ENCODE data around the gene PACS1.

Gene PACS1

DNA sequence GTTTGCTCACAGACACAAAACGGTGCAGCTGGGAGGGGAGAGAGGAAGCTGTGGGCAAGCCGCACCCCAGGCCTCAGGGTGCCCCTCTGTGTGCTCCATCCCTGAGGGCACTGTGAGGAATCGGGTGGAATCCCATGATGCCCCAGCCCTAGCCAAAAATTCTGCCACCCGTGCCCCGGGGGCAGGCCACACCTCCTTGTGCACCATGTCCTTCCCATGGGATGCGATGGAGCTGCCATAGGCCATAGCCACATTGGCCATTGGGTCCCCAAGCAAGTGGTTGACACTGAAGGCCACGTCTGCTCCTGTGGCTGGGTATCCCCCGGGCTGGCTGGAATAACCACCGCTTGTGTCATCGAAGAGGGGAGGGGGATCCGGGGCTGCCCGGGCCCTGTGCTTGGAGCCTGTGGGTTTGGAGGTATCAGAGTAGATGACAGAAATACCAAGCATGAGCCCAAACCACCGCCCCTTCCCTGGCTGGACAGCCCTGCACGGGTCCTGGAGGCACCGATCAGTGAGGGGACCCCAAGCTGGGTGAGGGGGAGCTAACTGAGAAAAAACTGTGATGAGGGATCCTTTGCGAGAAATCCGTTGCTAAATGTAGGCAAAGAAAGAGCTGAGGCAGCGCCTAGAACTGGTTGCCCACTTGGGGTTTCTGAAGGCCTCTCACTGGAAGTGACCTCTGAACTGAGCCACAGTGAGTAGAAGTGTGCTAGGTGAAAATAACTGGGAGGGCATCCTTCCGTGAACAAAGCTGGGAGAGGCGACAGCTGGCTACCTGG is 218.0 kb downstream of the PACS1 start:
- H3K36me3 ChIP-seq (ENCODE audit: insufficient read depth, low read length): no peaks in the 10 kb centered on the region
- no peaks in the 10 kb centered on the region for H4K20me1 ChIP-seq (ENCODE audit: insufficient read depth, low read length)
- H3K27me3 ChIP-seq (ENCODE audit: insufficient read depth, low read length): no peaks in the 10 kb centered on the region
- no peak overlapping the region for H2AFZ ChIP-seq (ENCODE audit: low read length)
- H3K4me1 ChIP-seq (ENCODE audit: insufficient read depth, low read length, severe bottlenecking): peaks cover 22% of the 10 kb centered on the region
- H3K9me3 ChIP-seq (ENCODE audit: low read length): no peaks in the 10 kb centered on the region
- no peaks in the 10 kb centered on the region for H3K79me2 ChIP-seq (ENCODE audit: insufficient read depth, low read length)
- TF ChIP-seq, protein P1, sequence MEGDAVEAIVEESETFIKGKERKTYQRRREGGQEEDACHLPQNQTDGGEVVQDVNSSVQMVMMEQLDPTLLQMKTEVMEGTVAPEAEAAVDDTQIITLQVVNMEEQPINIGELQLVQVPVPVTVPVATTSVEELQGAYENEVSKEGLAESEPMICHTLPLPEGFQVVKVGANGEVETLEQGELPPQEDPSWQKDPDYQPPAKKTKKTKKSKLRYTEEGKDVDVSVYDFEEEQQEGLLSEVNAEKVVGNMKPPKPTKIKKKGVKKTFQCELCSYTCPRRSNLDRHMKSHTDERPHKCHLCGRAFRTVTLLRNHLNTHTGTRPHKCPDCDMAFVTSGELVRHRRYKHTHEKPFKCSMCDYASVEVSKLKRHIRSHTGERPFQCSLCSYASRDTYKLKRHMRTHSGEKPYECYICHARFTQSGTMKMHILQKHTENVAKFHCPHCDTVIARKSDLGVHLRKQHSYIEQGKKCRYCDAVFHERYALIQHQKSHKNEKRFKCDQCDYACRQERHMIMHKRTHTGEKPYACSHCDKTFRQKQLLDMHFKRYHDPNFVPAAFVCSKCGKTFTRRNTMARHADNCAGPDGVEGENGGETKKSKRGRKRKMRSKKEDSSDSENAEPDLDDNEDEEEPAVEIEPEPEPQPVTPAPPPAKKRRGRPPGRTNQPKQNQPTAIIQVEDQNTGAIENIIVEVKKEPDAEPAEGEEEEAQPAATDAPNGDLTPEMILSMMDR (IDR thresholded peaks at IDR 0.05; ENCODE audit: low read length): no peak
- TF ChIP-seq EZH2 (IDR thresholded peaks at IDR 0.05; ENCODE audit: borderline replicate concordance, low read length): no peak
- H3K4me3 ChIP-seq (ENCODE audit: low read depth, low read length, poor library complexity, severe bottlenecking): peak overlapping the region; percentile 71
- H3K4me2 ChIP-seq (ENCODE audit: low read length): peak overlapping the region; percentile 92
- no peaks in the 10 kb centered on the region for H3F3A ChIP-seq (ENCODE audit: insufficient read depth, low read length)
- peak overlapping the region; percentile 78 for H3K9ac ChIP-seq (ENCODE audit: low read length)
- H3K27ac ChIP-seq (ENCODE audit: low read depth, low read length, poor library complexity, severe bottlenecking): no peak overlapping the region
- no peaks in the 10 kb centered on the region for H3K9me2 ChIP-seq (ENCODE audit: low read depth, low read length)

DNA sequence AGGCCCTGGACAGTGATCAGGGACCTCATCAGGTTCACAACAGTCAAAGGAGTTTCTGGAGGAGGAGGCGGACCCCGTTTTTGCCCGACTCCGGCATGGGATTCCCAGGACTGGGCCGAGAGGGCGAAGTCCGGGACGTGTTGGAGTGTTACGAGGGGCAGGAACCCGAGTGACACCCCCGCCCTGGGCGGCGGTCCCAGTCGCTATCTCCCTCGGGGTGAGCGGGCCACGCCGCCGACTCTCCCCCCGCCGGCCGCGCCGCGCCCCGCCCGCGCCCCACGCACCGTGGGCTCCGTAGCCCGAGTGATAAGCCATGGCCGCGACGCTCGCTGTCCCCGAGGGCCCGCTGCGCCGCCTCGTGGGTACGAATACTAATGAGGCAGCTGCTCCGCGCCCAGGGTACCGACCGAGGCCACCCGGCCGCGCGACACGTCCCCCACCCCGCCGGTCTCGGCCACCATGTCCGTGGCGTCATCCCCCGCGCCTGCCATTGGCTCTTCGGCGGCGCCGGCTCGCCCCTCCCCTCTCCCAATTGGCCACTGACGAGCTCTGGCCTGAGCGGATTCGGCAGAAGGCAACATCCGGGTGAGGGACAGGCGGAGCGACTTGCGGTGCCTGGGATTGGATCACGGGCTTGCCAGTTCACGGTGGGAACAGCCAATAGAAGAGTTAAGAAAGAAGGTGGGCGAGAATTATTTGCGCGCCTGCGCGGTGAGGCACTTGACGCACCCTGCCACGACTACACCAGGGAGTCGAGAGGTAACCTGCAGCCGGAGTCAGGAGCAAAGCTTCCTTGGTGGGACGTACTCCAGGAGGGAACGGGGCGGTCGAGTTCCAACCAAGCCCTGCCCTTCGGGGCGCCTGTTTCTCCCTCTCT is 218.8 kb downstream of the PACS1 start, which contains the start of gene YIF1A:
YIF1A (minus strand) TSS at position 473 of the 877 bp plus-strand sequence; CDS start at position 315, 158 bp downstream.
- no peaks in the 10 kb centered on the region for H3K79me2 ChIP-seq (ENCODE audit: insufficient read depth, low read length)
- TF ChIP-seq EZH2 (IDR thresholded peaks at IDR 0.05; ENCODE audit: borderline replicate concordance, low read length): no peak
- TF ChIP-seq, protein P1 (IDR thresholded peaks at IDR 0.05; ENCODE audit: low read length): no peak; the same call in 1 of the 2 replicates
- no peaks in the 10 kb centered on the region for H3K9me3 ChIP-seq (ENCODE audit: low read length)
- H2AFZ ChIP-seq (ENCODE audit: low read length): no peak within 1 kb of the TSS
- no peak within 1 kb of the TSS for H3K27ac ChIP-seq (ENCODE audit: low read depth, low read length, poor library complexity, severe bottlenecking)
- H3K4me2 ChIP-seq (ENCODE audit: low read length): peak within 1 kb of the TSS; percentile 92
- peak within 1 kb of the TSS; percentile 71 for H3K4me3 ChIP-seq (ENCODE audit: low read depth, low read length, poor library complexity, severe bottlenecking)
- H3F3A ChIP-seq (ENCODE audit: insufficient read depth, low read length): no peaks in the 10 kb centered on the region
- no peaks in the 10 kb centered on the region for H3K27me3 ChIP-seq (ENCODE audit: insufficient read depth, low read length)
- H3K36me3 ChIP-seq (ENCODE audit: insufficient read depth, low read length): no peaks in the 10 kb centered on the region
- peaks cover 22% of the 10 kb centered on the region for H3K4me1 ChIP-seq (ENCODE audit: insufficient read depth, low read length, severe bottlenecking)
- no peaks in the 10 kb centered on the region for H4K20me1 ChIP-seq (ENCODE audit: insufficient read depth, low read length)
- peak within 1 kb of the TSS; percentile 78 for H3K9ac ChIP-seq (ENCODE audit: low read length)
- no peaks in the 10 kb centered on the region for H3K9me2 ChIP-seq (ENCODE audit: low read depth, low read length)

DNA sequence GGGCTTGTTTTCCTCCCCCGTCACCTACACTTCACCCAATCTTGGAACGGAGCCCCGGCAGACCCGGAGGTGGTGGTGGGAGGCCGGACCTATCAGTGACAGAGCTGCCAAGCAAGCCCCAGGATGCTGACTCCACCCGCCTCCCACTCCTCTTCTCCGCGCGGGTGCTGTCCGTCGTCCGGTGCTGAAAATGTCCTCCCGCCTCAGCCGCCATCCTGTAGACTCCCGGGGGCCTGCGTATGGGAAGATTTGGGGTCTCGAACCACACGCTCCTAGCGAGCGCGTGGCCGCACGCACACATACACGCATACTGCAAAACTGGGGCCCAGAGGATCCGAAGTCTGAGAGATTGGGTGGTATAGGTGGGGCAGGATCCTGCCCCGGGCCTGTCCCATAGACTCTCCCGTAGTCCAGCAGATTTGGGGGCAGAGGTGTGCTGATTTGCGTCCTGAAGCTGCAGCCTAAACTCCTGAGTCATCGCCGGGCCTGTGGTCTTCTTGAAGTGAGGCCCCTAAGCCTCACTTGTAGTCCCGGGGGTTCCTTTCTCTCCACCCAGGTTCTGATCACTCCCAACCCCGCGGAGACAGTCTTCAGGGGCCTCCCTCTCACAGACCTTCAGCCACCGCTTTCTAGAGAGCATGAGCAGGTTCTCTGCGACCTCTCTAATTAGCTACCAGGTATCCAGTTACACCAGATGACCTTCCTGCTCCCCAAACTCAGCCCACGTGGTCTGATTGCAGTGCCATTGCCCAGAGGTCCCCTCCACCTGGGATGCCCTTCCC is 219.7 kb downstream of the PACS1 start:
- Histone ChIP-seq H3K9me3 (ENCODE audit: low read length) (no peaks in the 10 kb centered on the region), H3K4me1 (ENCODE audit: insufficient read depth, low read length, severe bottlenecking) (peaks cover 22% of the 10 kb centered on the region), H3F3A (ENCODE audit: insufficient read depth, low read length) (no peaks in the 10 kb centered on the region), H3K27ac (ENCODE audit: low read depth, low read length, poor library complexity, severe bottlenecking) (no peak overlapping the region), H3K27me3 (ENCODE audit: insufficient read depth, low read length) (no peaks in the 10 kb centered on the region), H3K4me3 (ENCODE audit: low read depth, low read length, poor library complexity, severe bottlenecking) (peak overlapping the region; percentile 71), H3K79me2 (ENCODE audit: insufficient read depth, low read length) (no peaks in the 10 kb centered on the region), H2AFZ (ENCODE audit: low read length) (no peak overlapping the region), H3K4me2 (ENCODE audit: low read length) (peak overlapping the region; percentile 56), H3K36me3 (ENCODE audit: insufficient read depth, low read length) (no peaks in the 10 kb centered on the region), H3K9me2 (ENCODE audit: low read depth, low read length) (no peaks in the 10 kb centered on the region), H4K20me1 (ENCODE audit: insufficient read depth, low read length) (no peaks in the 10 kb centered on the region), H3K9ac (ENCODE audit: low read length) (peak overlapping the region; percentile 43; the same call in 1 of the 2 replicates)
- no peak for TF ChIP-seq EZH2 (IDR thresholded peaks at IDR 0.05; ENCODE audit: borderline replicate concordance, low read length)
- TF ChIP-seq, protein P1 (IDR thresholded peaks at IDR 0.05; ENCODE audit: low read length): no peak

All from OCI-LY1 (cell line).